ENCODE results near the gene SIAH3. TPM values are rescaled to one million over a fixed set of nuclear protein-coding genes. Genes with fewer than 3 reads are reported as not detected.

Gene SIAH3
- total RNA-seq, 1 experiment from 2014 or later = not detected

DNA sequence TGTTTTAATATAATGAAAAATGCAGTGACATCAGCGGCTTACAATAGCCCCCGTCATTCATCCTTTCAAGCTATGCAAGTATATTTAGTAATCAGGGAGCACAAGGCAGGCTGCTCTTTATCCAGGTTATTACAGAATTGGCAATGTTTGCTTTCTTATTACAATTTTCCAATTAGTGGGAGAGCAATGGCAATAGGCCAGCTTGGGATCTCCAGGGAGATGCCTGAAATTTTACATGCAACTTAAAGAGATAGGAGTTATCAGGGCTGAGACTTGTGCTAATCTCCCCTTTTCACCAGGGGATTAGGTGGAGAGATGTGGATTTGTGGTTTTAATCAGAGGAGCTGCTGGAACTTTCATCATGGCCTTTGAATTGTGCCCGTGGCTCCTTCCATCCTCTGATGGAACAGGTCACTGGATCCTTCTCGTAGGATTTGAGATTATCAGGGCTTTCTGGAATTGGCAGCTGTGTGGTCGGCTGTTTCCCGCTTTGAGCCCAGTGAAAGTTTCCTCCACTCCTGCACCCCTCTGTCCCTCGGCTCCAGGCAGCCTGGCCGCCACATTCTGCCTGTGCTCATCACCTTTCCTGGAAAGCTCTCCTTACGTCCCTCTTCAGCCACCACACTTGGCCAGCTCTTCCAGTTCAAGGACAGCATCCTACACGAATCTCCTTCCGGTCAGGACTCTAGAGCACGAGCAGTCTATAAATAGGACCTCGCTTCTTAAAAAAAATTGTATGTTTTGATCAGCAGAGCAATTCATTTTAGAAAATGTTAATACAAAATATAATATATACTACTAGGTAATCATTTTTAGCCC lies 102.4 kb downstream of the SIAH3 start (continued):
- TF ChIP-seq CTCF (IDR thresholded peaks at IDR 0.05 in 2 of 3, conservative IDR thresholded peaks at IDR 0.05 in 1 of 3; ENCODE audit: borderline replicate concordance in 1 of 3, insufficient read depth in 1 of 3, low read depth in 2 of 3, low read length in 2 of 3) = no peak
- no peak for TF ChIP-seq SP1 (IDR thresholded peaks at IDR 0.05; ENCODE audit: low read depth)
- TF ChIP-seq ZNF274 (IDR thresholded peaks at IDR 0.05; ENCODE audit: low read depth, low read length) = no peak
- no peak for TF ChIP-seq SIN3A (IDR thresholded peaks at IDR 0.05; ENCODE audit: low read depth)
- TF ChIP-seq POLR2A (IDR thresholded peaks at IDR 0.05; ENCODE audit: borderline replicate concordance, extremely low read depth, insufficient read depth, insufficient read length) = no peak
- TF ChIP-seq JUND (IDR thresholded peaks at IDR 0.05) = no peak

DNA sequence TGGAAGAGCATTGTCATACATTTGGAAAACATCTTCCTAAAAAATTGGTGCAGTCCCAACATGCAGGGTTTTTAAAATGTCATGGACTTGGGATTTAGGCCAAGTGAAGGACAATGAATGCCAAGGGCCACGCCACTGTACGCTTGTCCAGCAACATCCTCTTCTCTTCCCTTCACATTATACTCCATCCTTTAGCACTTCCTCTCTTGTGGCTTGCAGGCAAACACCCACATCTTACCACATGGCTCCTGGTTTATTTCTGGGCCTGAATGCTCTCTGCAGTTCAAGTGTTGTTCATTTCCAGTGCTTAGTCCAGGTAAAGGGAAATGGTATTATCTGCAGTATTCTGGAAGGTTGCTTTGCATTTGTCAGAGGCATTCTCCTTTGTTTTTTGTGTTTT lies 104.5 kb downstream of the SIAH3 start:
- ChIA-PET RAD21 (ENCODE audit: low non-redundant PET in 1 of 2, low total read pairs in 2 of 2, uncharacterized antibody in 2 of 2, unreplicated experiment in 2 of 2) (no interaction called here), CTCF (no interaction called here), POLR2A (no interaction called here)
- Histone ChIP-seq H3K36me3 (ENCODE audit: control insufficient read depth in 1 of 2, insufficient read depth in 2 of 2, low read length in 2 of 2) (no peaks in the 10 kb centered on the region), H3K79me2 (ENCODE audit: insufficient read depth, low read length) (no peaks in the 10 kb centered on the region), H3K9me3 (ENCODE audit: control insufficient read depth in 1 of 2, insufficient read depth in 1 of 2, low read depth in 1 of 2, low read length in 2 of 2) (no peaks in the 10 kb centered on the region), H3K9me2 (ENCODE audit: insufficient read depth) (no peaks in the 10 kb centered on the region), H4K20me1 (ENCODE audit: insufficient read depth) (no peaks in the 10 kb centered on the region), H3K27ac (ENCODE audit: low read depth, low read length) (no peak overlapping the region), H3K27me3 (ENCODE audit: insufficient read depth, low read length) (peaks cover 11% of the 10 kb centered on the region; the same call in 1 of the 2 replicates), H3K9ac (ENCODE audit: low read length) (no peak overlapping the region), H3K4me1 (ENCODE audit: control insufficient read depth in 1 of 2, insufficient read depth in 2 of 2, low read length in 2 of 2) (no peaks in the 10 kb centered on the region), H3K4me2 (ENCODE audit: low read length) (no peak overlapping the region), H2AFZ (ENCODE audit: low read depth, low read length, poor library complexity, severe bottlenecking) (no peak overlapping the region), H3K4me3 (replicated peaks in 1 of 2; ENCODE audit: low read depth in 1 of 2, low read length in 2 of 2) (no peak overlapping the region)
- ATAC-seq (no peak), DNase-seq (ENCODE audit: low read depth, low spot score) (no peak)
- no TSS peak for BruUV-seq (replicated peaks)
- TF ChIP-seq TCF7L2 (IDR thresholded peaks at IDR 0.05; ENCODE audit: borderline replicate concordance, extremely low read depth, insufficient read depth, insufficient read length) (no peak), ELF1 (IDR thresholded peaks at IDR 0.05; ENCODE audit: borderline replicate concordance, low read depth) (no peak), POLR2A (IDR thresholded peaks at IDR 0.05; ENCODE audit: borderline replicate concordance, extremely low read depth, insufficient read depth, insufficient read length) (no peak), POLR2AphosphoS5 (IDR thresholded peaks at IDR 0.05; ENCODE audit: low read depth, low read length) (no peak), SRF (IDR thresholded peaks at IDR 0.05; ENCODE audit: low read depth) (no peak), ZNF274 (IDR thresholded peaks at IDR 0.05; ENCODE audit: low read depth, low read length) (no peak)
- TF ChIP-seq, protein P1, sequence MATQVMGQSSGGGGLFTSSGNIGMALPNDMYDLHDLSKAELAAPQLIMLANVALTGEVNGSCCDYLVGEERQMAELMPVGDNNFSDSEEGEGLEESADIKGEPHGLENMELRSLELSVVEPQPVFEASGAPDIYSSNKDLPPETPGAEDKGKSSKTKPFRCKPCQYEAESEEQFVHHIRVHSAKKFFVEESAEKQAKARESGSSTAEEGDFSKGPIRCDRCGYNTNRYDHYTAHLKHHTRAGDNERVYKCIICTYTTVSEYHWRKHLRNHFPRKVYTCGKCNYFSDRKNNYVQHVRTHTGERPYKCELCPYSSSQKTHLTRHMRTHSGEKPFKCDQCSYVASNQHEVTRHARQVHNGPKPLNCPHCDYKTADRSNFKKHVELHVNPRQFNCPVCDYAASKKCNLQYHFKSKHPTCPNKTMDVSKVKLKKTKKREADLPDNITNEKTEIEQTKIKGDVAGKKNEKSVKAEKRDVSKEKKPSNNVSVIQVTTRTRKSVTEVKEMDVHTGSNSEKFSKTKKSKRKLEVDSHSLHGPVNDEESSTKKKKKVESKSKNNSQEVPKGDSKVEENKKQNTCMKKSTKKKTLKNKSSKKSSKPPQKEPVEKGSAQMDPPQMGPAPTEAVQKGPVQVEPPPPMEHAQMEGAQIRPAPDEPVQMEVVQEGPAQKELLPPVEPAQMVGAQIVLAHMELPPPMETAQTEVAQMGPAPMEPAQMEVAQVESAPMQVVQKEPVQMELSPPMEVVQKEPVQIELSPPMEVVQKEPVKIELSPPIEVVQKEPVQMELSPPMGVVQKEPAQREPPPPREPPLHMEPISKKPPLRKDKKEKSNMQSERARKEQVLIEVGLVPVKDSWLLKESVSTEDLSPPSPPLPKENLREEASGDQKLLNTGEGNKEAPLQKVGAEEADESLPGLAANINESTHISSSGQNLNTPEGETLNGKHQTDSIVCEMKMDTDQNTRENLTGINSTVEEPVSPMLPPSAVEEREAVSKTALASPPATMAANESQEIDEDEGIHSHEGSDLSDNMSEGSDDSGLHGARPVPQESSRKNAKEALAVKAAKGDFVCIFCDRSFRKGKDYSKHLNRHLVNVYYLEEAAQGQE (IDR thresholded peaks at IDR 0.05; ENCODE audit: low read depth) = no peak
- intact Hi-C loops (cut with micrococcal nuclease) = no loop called here
